Measurements from ENCODE around the gene TEX52.

DNA sequence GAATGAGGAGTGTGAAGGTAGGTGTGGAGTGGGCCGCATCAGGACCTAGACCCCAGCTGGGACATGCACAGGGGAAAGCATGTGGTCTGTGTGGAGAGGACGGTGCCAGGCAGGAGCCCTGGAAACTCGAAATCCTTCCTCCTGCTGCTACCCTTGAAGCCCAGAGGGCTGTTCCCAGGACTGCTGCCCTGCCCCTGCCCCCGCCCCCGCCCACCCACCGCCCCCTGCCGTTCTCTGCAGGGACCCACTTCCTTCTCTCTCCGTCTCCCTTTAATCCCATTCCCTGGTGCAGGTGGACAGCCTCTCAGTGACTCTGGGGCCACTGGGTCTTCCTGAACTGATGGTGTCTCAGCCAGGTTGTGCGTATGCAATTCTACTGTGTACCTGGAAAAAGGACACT lies 36.4 kb downstream of the TEX52 start:
- TF ChIP-seq, protein P1, sequence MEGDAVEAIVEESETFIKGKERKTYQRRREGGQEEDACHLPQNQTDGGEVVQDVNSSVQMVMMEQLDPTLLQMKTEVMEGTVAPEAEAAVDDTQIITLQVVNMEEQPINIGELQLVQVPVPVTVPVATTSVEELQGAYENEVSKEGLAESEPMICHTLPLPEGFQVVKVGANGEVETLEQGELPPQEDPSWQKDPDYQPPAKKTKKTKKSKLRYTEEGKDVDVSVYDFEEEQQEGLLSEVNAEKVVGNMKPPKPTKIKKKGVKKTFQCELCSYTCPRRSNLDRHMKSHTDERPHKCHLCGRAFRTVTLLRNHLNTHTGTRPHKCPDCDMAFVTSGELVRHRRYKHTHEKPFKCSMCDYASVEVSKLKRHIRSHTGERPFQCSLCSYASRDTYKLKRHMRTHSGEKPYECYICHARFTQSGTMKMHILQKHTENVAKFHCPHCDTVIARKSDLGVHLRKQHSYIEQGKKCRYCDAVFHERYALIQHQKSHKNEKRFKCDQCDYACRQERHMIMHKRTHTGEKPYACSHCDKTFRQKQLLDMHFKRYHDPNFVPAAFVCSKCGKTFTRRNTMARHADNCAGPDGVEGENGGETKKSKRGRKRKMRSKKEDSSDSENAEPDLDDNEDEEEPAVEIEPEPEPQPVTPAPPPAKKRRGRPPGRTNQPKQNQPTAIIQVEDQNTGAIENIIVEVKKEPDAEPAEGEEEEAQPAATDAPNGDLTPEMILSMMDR (IDR thresholded peaks at IDR 0.05) = no peak
- no peak for TF ChIP-seq EP300 (IDR thresholded peaks at IDR 0.05)
- TF ChIP-seq POLR2A (IDR thresholded peaks at IDR 0.05) = no peak
- no peak for TF ChIP-seq POLR2AphosphoS5 (IDR thresholded peaks at IDR 0.05)

Data from gastroesophageal sphincter (tissue), 3 donors.